NOMO-1 treated with DMSO at 0.1 percent for 48 hours (cell line): Measurements from ENCODE around the gene COLQ.
"Not testable (repeated sequence)": the region's sequence is repeated elsewhere in the genome, so short reads cannot be mapped to it uniquely, and the experiment has no call there.

Source experiments
- DNase-seq: peaks from one replicate; lab custom pipeline; 2025; ENCODE audit not compliant: unreplicated experiment; lab: John Stamatoyannopoulos, UW

Gene COLQ

GRCh38 chr3:15521573-15521965, at the start of gene COLQ:
TSS of gene COLQ (minus strand) at chr3:15521706. CDS start at chr3:15521625, 81 bp downstream.
- peak; percentile 39 for DNase-seq

- no peak for DNase-seq
Observed at GRCh38 chr3:15563190-15563589, 41.7 kb upstream of the COLQ start.

DNA sequence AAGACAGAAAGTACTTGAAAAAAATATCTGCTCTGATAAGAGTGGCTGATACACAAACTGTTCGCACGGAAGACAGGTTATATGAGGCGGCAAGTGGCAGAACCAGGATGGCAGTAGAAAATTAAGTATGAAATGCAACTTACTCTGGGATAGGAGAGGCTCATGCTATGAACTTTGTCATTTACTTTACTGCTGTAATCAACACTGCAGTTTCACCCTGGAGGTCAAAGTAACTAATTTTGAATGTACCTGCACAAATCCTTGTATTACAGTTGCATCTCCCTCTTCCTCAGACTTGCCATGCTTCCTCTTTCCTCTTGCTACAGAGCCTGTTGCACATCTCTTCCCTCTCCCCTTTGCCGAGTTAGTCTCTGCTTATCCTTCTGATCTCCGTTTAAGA, 41.1 kb upstream of the COLQ start:
- DNase-seq, result no peak

DNA sequence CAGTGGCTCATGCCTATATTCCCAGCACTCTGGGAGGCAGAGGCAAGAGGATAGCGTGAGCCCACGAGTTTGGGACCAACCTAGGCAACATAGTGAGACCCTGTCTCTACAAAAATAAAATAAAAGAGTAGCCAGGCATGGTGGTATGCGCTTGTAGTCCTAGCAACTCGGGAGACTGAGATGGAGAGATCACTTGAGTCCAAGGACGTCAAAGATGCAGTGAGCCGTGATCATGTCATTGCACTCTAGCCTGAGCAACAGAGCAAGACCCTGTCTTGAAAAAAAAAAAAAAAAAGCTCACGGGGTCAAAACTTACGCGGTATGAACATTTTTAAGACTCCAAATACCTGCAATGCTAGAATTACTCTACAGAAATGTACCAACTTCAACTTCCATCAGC, 37.1 kb upstream of the COLQ start:
- DNase-seq, result no peak

DNA sequence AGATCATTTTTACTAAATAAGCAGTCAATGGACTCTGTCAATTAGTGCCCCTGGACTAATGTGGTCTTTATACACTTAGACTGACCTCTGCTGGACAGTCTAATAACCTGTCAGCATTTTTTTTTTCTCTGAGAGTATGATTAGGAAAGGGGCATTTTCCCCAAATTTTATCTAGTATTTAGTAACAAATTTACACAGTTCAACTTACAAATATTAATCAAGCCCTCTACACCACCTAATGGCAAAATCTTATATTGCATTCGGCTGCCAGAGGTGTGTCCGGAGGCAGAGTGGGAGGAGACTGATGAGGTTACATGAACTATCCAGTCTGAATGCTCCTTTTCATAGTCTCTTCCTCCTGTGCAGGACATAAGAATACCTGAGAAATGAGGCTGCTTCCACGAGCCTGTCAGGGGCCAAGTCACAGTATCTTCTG, 36.0 kb upstream of the COLQ start:
- peak; percentile 73 for DNase-seq

DNA sequence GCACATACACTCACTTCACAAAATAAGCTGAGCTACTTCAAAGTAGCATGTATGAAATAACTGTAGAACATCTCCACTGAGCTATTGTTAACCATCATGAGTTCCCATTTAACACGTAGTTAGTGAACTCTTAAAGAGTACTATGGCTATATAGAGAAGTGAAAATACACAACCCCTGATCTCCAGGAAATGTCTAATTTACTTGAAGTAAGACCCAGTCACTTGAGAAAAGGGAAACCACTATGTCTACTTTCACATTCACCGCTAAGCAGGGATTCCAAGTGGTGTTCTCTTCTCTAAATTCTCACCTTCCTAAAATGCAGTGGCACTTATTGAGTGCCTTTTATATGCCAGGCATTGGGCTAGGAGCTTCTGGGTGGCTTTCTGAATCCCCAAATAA, 35.0 kb upstream of the COLQ start:
- peak; percentile 97 for DNase-seq

DNA sequence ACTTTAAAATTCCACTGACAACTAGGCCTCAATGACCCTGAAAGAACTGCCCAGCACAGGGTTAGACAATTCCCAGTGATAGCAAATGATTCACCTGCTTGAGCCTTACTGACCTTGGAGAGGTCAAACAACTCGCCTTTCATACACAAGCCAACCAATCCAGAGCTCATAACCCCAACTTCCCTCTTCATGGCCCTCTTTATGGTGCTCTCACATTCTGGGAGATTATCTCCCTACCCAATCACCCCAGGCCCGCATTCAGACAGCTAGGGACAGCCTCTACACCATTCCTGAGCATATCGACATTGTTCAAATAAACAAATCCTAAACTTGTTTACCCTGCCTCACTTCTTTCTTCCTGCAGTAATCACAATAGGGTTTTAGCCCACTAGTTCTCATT, 32.2 kb upstream of the COLQ start:
- DNase-seq, result no peak

DNA sequence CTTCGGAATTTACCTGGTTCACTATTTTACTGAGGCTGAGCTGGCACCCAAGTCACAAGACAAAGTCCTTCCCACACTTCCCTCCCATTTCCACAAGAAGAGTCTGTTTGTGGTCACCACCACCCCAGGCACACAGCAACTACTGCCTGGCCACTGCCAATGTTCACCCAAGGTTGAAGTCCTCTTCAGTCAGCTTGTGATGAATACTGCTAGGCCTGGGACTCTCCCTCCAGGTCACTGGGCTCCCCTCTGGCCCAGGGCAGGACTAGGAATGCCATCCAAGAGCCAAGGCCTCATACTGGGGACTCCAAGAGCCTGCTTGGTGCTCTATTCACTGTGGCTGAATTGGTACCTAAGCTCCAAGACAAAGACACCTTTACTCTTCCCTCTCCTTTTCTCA, 30.4 kb upstream of the COLQ start:
- no peak for DNase-seq

- no peak for DNase-seq
Observed at GRCh38 chr3:15549846-15550245, 28.3 kb upstream of the COLQ start.

GRCh38 chr3:15542614-15543013, 21.1 kb upstream of the COLQ start:
- no peak for DNase-seq

GRCh38 chr3:15541371-15541770, 19.9 kb upstream of the COLQ start:
- no peak for DNase-seq

- no peak for DNase-seq
Observed at GRCh38 chr3:15539066-15539465, 17.6 kb upstream of the COLQ start.

DNA sequence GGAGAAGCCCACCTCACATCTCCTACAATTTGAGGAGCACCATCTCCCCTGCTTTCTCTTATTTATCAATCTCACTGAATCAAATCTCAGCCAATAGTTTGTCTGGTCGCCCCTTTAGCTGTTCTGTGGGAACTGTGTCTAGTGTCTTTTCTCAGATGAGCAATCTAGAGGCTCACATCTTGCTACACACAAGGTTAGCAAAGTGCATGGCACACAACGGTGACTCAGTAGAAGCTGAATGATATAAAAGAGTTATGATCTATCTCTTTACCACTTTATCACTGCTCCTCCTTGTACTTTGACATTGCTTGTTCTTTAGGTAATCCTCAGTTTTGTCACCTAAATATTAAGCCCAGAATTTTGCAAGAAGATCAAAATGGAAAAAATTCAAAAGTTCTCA, 16.8 kb upstream of the COLQ start:
- DNase-seq, result no peak

GRCh38 chr3:15536856-15537255, 15.3 kb upstream of the COLQ start:
- DNase-seq, result no peak

DNA sequence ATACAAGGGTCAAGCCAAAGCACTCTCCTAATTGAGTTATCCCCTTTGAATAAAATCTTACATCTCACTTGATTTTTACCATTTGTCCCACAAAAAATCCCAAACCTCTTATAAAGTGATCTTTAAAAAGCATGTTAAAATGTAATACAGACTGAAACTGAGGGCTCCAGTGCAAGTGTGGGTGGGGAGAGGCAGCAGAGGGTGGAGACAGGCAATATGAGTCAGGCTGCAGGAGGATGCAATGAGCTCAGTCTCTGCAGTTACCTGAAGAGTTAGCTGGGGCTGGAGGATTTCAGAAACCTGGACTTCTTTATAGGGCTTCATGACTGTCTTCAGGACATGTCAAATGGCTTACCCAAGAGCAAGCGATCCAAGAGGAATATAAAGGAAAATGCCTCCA, 14.2 kb upstream of the COLQ start:
- DNase-seq, result no peak

- DNase-seq, result not testable (repeated sequence)
Observed at GRCh38 chr3:15532614-15533013, 11.1 kb upstream of the COLQ start.

GRCh38 chr3:15531346-15531745, 9.8 kb upstream of the COLQ start:
- DNase-seq, result no peak

GRCh38 chr3:15528854-15529537, 7.5 kb upstream of the COLQ start:
- DNase-seq, result peak; percentile 61

DNA sequence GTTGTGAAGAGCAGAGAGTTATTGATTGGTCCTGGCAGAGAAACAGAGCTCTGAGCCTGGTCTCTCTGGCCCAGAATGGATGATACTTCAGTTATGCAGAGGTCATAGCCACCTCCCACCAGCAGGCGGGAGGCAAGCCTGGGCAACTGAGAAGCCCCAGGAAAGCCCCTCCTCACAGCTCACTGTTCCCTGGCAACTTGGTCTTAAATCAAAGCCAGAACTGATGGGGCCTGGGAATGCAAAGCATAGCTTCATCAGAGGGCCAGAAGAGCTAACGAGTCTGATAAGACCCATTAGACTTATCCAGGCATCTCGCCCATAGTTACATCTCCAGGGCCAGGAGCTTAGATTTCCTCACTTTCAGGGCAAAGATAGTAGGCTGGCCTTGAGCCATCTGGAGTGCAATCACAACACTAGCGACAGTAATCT, 5.5 kb upstream of the COLQ start:
- DNase-seq, result no peak

DNA sequence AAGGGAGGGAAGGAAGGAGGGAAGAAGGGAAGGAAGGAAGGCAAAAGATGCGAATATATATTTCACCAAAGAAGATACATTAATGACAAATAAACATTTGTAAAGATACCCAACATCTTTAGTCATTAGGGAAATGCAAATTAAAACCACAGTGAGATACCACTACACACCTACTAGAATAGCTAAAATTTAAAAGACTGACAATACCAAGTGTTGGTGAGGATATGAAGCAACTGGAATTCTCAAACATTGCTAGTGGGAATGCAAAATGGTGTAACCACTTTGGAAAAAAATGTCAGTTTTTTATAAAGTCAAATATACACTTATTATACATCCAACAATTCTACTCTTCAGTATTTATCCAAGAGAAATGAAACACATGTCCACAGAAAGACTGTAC, 4.3 kb upstream of the COLQ start:
- DNase-seq, result no peak

DNA sequence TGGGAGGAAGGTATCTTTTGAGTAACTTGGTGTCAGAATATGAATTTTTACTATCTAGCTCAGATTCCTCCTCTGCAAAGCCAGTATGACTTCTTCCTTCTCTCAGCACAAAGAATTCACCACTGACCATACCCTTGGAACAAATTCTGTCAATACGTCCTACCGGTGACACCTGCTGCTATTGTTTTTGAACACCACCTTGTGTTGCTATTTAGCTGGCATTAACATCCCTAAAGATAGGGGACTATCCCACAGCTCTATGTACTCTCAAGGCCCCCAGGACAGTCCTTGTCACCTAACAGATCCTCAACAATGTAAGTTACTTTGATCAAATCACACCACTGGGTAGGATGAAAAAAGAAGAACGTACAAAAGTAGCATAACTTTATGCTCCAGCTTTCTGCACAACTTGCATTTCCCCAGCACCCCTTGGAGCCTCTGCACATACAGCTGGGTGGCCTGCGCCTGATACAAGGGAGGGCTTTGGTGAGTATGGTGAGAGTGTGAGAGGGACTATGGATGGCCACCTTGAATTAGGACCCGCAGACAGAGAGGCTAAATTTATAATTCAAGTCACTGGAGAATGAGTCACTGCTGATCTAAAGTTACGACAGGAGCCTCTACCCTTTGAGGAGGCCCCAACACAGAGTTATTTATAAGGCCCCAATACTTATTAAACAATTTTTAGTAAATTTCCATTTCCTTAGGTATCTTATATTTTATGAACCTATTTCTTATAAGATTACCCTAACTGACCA, 2.3 kb upstream of the COLQ start:
- peak; percentile 51 for DNase-seq

- peak; percentile 57 for DNase-seq
Observed at GRCh38 chr3:15522016-15522415, 510 bp upstream of the COLQ start.
